Endodermal cell (in vitro differentiated cells): ENCODE measurements around the gene DOCK2. TPM values are rescaled to one million over a fixed set of nuclear protein-coding genes. Genes with fewer than 3 reads are reported as not detected.

Experiments
- DNase-seq: peaks from one replicate; pipeline ENCODE4 v3.0.0-alpha.2; 2017
- H3K27ac ChIP-seq: 2 replicates; pipeline ENCODE4 v1.5.1; 2013; ENCODE audit warnings: mild to moderate bottlenecking, low read depth, low read length, moderate library complexity
- H3K27me3 ChIP-seq: 2 replicates; pipeline ENCODE4 v1.6.1; 2013; ENCODE audit warnings: mild to moderate bottlenecking, low read length, moderate library complexity; ENCODE audit not compliant: insufficient read depth, control insufficient read depth, poor library complexity, severe bottlenecking
- H3K36me3 ChIP-seq: 2 replicates; pipeline ENCODE4 v1.7.0; 2013; ENCODE audit warnings: mild to moderate bottlenecking, low read length, moderate library complexity; ENCODE audit not compliant: control insufficient read depth, insufficient read depth
- H3K4me1 ChIP-seq: one replicate; pipeline ENCODE4 v1.7.0; 2013; ENCODE audit warnings: low read length; ENCODE audit not compliant: control insufficient read depth, insufficient read depth
- H3K4me3 ChIP-seq: 2 replicates; pipeline ENCODE4 v1.5.1; 2013; ENCODE audit warnings: mild to moderate bottlenecking, low read length, moderate library complexity
- H3K9ac ChIP-seq: 2 replicates; pipeline ENCODE4 v1.6.1; 2013; ENCODE audit warnings: mild to moderate bottlenecking, low read length, moderate library complexity; ENCODE audit not compliant: poor library complexity, severe bottlenecking; ENCODE audit errors: extremely low read depth
- H3K9me3 ChIP-seq: 2 replicates; pipeline ENCODE4 v1.6.1; 2013; ENCODE audit warnings: mild to moderate bottlenecking, low read length, moderate library complexity; ENCODE audit not compliant: control insufficient read depth
- H3K27ac Mint-ChIP-seq: 2 replicates; pipeline ENCODE4 v1.8.0; 2020; ENCODE audit warnings: mixed read lengths
- H3K27me3 Mint-ChIP-seq: 2 replicates; pipeline ENCODE4 v1.8.0; 2021; ENCODE audit warnings: mild to moderate bottlenecking, mixed read lengths; ENCODE audit not compliant: insufficient read depth
- H3K36me3 Mint-ChIP-seq: 2 replicates; pipeline ENCODE4 v1.8.0; 2020; ENCODE audit warnings: low read depth, mixed read lengths
- H3K4me1 Mint-ChIP-seq: 2 replicates; pipeline ENCODE4 v1.8.0; 2020; ENCODE audit warnings: mixed read lengths
- H3K4me3 Mint-ChIP-seq: 2 replicates; pipeline ENCODE4 v1.8.0; 2020; ENCODE audit warnings: mild to moderate bottlenecking, moderate library complexity, mixed read lengths
- H3K9me3 Mint-ChIP-seq: 2 replicates; pipeline ENCODE4 v1.8.0; 2020; ENCODE audit warnings: mild to moderate bottlenecking, mixed read lengths
- CTCF ChIP-seq: fragments of 200-600 bp; sonication (generic); conservative IDR thresholded peaks from 2 replicates; pipeline ENCODE4 v1.5.0; 2021; ENCODE audit warnings: antibody characterized with exemption, mild to moderate bottlenecking
- WGBS, 2 experiments: methylation state at CpG; one replicate each; pipeline versions ENCODE4 v1.1.5 to v1.1.7; 2013; ENCODE audit warnings: missing lambda C conversion rate in 2 of 2, mixed read lengths in 1 of 2; ENCODE audit not compliant: insufficient coverage in 1 of 2, insufficient read length in 1 of 2; 5-methylcytosine and 5-hydroxymethylcytosine counted together
- total RNA-seq, 2 donors: library from RNA; stranded (reverse); fragmentation: NEBNext Ultra II Directional in 1 of 2; extraction: Animal tissue kit (Norgen Biotek cat#: 25700) in 1 of 2; gene quantifications; 2 replicates in 1 of 2; 3 replicates in 1 of 2; pipeline ENCODE4 v1.2.1, GENCODE V29; 2021

DOCK2 gene
- total RNA-seq, 2 donors from 2014 or later = 2.6 to 3.9 TPM

- Histone ChIP-seq H3K9me3 (no peaks in the 10 kb centered on the region), H3K4me1 (no peaks in the 10 kb centered on the region), H3K9ac (no peak overlapping the region), H3K27me3 (no peaks in the 10 kb centered on the region), H3K36me3 (no peaks in the 10 kb centered on the region), H3K4me3 (no peak overlapping the region), H3K27ac (no peak overlapping the region)
- TF ChIP-seq CTCF = no peak
- H3K36me3 Mint-ChIP-seq = no peaks in the 10 kb centered on the region
- 91 to 97% methylated on average over 1 of the region's 1 CpG for WGBS, 2 experiments
- no peaks in the 10 kb centered on the region for H3K27me3 Mint-ChIP-seq
- DNase-seq = no peak
- H3K27ac Mint-ChIP-seq = no peak overlapping the region
- H3K4me1 Mint-ChIP-seq = peaks cover 8% of the 10 kb centered on the region
- H3K4me3 Mint-ChIP-seq = no peak overlapping the region
- no peaks in the 10 kb centered on the region for H3K9me3 Mint-ChIP-seq
Measured at GRCh38 chr5:169921949-169922348, 284.9 kb downstream of the DOCK2 start.

- DNase-seq = no peak
- WGBS, 2 experiments = 71% methylated on average over 1 of the region's 1 CpG; no CpG with 5 or more reads in 1 of the 2 experiments
- peaks cover 8% of the 10 kb centered on the region for H3K4me1 Mint-ChIP-seq
Measured at GRCh38 chr5:169922474-169922873, 285.4 kb downstream of the DOCK2 start.

GRCh38 chr5:169923988-169924387 lies 286.9 kb downstream of the DOCK2 start:
- TF ChIP-seq CTCF = no peak
- H3K9ac ChIP-seq = no peak overlapping the region
- WGBS, 2 experiments = 100% methylated on average over 1 of the region's 1 CpG; no CpG with 5 or more reads in 1 of the 2 experiments
- Mint-ChIP-seq H3K27me3 (no peaks in the 10 kb centered on the region), H3K9me3 (no peaks in the 10 kb centered on the region), H3K27ac (no peak overlapping the region), H3K36me3 (no peaks in the 10 kb centered on the region), H3K4me3 (no peak overlapping the region), H3K4me1 (peaks cover 8% of the 10 kb centered on the region)
- no peaks in the 10 kb centered on the region for H3K9me3 ChIP-seq
- H3K36me3 ChIP-seq = no peaks in the 10 kb centered on the region
- no peaks in the 10 kb centered on the region for H3K27me3 ChIP-seq
- no peaks in the 10 kb centered on the region for H3K4me1 ChIP-seq
- DNase-seq = no peak
- no peak overlapping the region for H3K27ac ChIP-seq
- no peak overlapping the region for H3K4me3 ChIP-seq

More at GRCh38 chr5:169922474-169922873, 285.4 kb downstream of the DOCK2 start:
- Histone ChIP-seq H3K27ac (no peak overlapping the region), H3K9me3 (no peaks in the 10 kb centered on the region), H3K4me1 (no peaks in the 10 kb centered on the region), H3K36me3 (no peaks in the 10 kb centered on the region), H3K4me3 (no peak overlapping the region), H3K27me3 (no peaks in the 10 kb centered on the region), H3K9ac (no peak overlapping the region)
- Mint-ChIP-seq H3K27ac (no peak overlapping the region), H3K4me3 (no peak overlapping the region), H3K36me3 (no peaks in the 10 kb centered on the region), H3K9me3 (no peaks in the 10 kb centered on the region), H3K27me3 (no peaks in the 10 kb centered on the region)
- TF ChIP-seq CTCF = no peak
